GM12891 (cell line): ENCODE results near the gene RIMBP2.

ENCODE experiments used
- DNase-seq: peaks from one replicate; pipeline ENCODE4 v3.0.0; 2011; ENCODE audit warnings: low spot score; ENCODE audit not compliant: insufficient read length
- FAIRE-seq: peaks from 2 replicates; lab custom pipeline; 2011; peaks lifted over from hg19 to GRCh38; lab: Jason Lieb, UNC
- PAX5 ChIP-seq: IDR thresholded peaks from 2 replicates; pipeline ENCODE4 v1.6.1; 2011; ENCODE audit warnings: low read length, moderate library complexity, mild to moderate bottlenecking; ENCODE audit not compliant: insufficient read depth, severe bottlenecking
- POLR2A ChIP-seq: IDR thresholded peaks from 2 replicates; pipeline ENCODE4 v1.6.1; 2011; ENCODE audit warnings: low read depth, low read length, control low read depth
- POLR2AphosphoS5 ChIP-seq: IDR thresholded peaks from 2 replicates; pipeline ENCODE4 v1.6.1; 2011; ENCODE audit warnings: low read depth, low read length, control low read depth
- POU2F2 ChIP-seq: IDR thresholded peaks from 2 replicates; pipeline ENCODE4 v1.6.1; 2011; ENCODE audit warnings: low read depth, mild to moderate bottlenecking, control low read depth, low read length, moderate library complexity
- SPI1 ChIP-seq: IDR thresholded peaks from 2 replicates; pipeline ENCODE4 v1.6.1; 2011; ENCODE audit warnings: low read depth, low read length, control low read depth
- TAF1 ChIP-seq: IDR thresholded peaks from 2 replicates; pipeline ENCODE4 v1.6.1; 2011; ENCODE audit warnings: low read depth, low read length, control low read depth

The RIMBP2 gene

DNA sequence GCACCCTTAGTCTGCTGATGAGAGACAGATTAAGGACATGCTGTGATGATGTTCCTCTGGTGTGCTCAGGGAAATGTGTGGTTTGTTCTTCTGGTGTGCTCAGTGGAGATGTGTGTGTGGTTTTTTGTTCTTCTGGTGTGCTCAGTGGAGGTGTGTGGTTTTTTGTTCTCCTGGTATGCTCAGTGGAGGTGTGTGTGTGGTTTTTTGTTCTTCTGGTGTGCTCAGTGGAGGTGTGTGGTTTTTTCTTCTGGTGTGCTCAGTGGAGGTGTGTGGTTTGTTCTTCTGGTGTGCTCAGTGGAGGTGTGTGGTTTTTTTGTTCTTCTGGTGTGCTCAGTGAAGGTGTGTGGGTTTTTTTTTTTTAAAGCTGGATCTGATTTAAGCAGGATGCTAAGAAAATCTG is 363.0 kb downstream of the RIMBP2 start:
- TF ChIP-seq POLR2AphosphoS5 (no peak), SPI1 (no peak), POLR2A (no peak), PAX5 (no peak), TAF1 (no peak), POU2F2 (no peak)
- DNase-seq (no peak), FAIRE-seq (no peak)

DNA sequence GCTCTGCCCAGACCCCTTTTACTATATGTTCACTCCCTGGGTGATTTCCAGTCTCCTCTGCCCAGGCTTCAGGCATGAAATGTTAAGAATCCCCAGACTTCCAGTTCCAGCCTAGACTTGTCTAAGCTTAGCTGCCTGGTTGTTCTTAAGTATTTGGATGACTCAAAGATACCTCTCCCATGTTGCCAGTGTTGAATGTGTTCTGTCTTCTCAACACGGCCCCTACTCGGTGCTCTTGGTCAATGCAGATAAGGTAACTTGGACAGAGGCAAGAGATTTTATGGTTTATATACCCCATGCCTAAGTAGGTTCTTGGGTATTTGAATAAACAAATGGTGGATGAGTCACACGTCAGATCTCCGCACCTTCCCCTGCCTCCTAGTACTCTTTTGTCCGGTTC is 364.8 kb downstream of the RIMBP2 start:
- DNase-seq (no peak), FAIRE-seq (no peak)

DNA sequence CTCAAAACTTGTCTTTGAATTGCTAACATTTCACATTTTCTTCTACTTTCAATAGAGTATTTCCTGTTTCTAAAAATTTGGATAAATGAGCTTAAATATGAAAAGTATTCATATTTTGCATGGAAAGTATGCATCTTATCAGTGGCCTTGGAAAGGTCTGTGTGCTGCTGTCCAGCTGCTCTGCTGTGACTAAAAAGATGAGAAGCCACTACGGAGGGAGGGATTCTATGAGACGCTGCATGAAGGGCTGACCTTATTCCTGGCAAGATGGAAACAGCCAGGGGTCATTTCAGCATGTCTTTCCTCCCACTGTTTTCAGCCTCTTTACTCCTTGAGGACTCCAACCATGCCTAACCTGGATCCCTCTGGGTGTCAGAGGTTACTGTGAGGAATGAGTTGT is 365.4 kb downstream of the RIMBP2 start:
- TF ChIP-seq SPI1, result no peak
- TF ChIP-seq POLR2A, result no peak
- TF ChIP-seq PAX5, result no peak
- no peak for TF ChIP-seq TAF1
- no peak for TF ChIP-seq POLR2AphosphoS5
- TF ChIP-seq POU2F2, result no peak
- DNase-seq, result no peak
- FAIRE-seq, result no peak

More for the DNA sequence above, 364.8 kb downstream of the RIMBP2 start:
- no peak for TF ChIP-seq SPI1
- TF ChIP-seq PAX5, result no peak
- no peak for TF ChIP-seq TAF1
- no peak for TF ChIP-seq POLR2AphosphoS5
- TF ChIP-seq POU2F2, result no peak
- TF ChIP-seq POLR2A, result no peak

DNA sequence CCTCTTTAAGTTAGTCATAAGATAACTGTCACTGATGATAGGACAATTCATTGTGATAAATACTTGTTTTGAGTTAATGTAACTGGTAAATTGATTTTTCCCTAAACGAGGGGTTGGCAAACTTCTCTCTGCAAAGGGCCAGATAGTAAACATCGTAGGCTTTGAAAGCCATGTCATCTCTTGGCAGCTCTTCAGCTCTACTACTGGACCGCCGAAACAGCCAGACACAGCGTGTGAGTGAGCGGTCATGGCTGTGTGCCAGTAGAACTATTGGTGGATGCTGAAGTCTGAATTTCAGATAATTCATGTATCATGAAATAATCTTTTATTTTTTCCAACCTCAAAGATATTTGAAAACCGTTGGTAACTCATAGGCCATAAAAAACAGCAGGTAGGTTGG is 368.5 kb downstream of the RIMBP2 start:
- TF ChIP-seq POLR2A (no peak), PAX5 (no peak), TAF1 (no peak), POLR2AphosphoS5 (no peak), POU2F2 (no peak), SPI1 (no peak)
- no peak for FAIRE-seq
- DNase-seq, result no peak
